ENCODE measurements around the gene CNKSR3.
"Not testable (repeated sequence)": the region's sequence is repeated elsewhere in the genome, so short reads cannot be mapped to it uniquely, and the experiment has no call there.

DNA sequence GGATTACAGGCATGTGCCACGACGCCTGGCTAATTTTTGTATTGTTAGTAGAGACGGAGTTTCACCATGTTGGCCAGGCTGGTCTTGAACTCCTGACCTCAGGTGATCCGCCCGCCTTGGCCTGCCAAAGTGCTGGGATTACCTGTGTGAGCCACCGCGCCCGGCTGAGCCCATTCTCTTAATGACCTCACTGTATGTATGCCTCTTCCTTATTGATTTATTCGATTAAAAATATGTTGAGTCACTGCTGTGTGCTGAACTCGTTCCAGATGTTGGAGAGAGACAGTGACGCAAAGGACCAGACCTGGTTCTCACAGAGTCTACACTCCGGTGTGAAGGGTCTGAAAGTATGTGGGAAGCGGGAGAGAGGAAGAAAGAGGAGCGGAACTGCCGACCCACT, 31.4 kb upstream of the CNKSR3 start:
- not testable (repeated sequence) for TF ChIP-seq TAF1, POLR2A, POLR2AphosphoS5, SPI1 (IDR thresholded peaks at IDR 0.05; ENCODE audit: low read depth, low read length)

Measured in GM12891 (cell line).